WI38 (cell line): ENCODE results near the gene C5AR1.
"Not testable (repeated sequence)": the region's sequence is repeated elsewhere in the genome, so short reads cannot be mapped to it uniquely, and the experiment has no call there.

Experiments used
- H3K4me3 ChIP-seq: 2 replicates; pipeline ENCODE4 v1.5.1; 2011; ENCODE audit warnings: low read depth, mild to moderate bottlenecking, control low read depth, low read length
- CTCF ChIP-seq: IDR thresholded peaks from 2 replicates; pipeline ENCODE4 v1.5.1; 2012; ENCODE audit warnings: low read depth, mild to moderate bottlenecking, control low read depth, low read length

Gene C5AR1

GRCh38 chr19:47322058-47322457 is 12.4 kb downstream of the C5AR1 start:
- H3K4me3 ChIP-seq = no peak overlapping the region
- TF ChIP-seq CTCF = no peak

- no peak overlapping the region for H3K4me3 ChIP-seq
- no peak for TF ChIP-seq CTCF
These were observed 13.7 kb downstream of the C5AR1 start for GRCh38 chr19:47323409-47323808.

GRCh38 chr19:47323872-47324271 is 14.2 kb downstream of the C5AR1 start:
- no peak overlapping the region for H3K4me3 ChIP-seq
- TF ChIP-seq CTCF = no peak

- no peak overlapping the region for H3K4me3 ChIP-seq
- no peak for TF ChIP-seq CTCF
These were observed 14.8 kb downstream of the C5AR1 start for GRCh38 chr19:47324502-47324901.

- TF ChIP-seq CTCF = no peak
- 0 out of 2 replicates have a peak overlapping the region, but pooled peaks have one; percentile 20 for H3K4me3 ChIP-seq
These were observed 20.8 kb downstream of the C5AR1 start for GRCh38 chr19:47330466-47330869.

- H3K4me3 ChIP-seq = no peak overlapping the region
- no peak for TF ChIP-seq CTCF
These were observed 21.8 kb downstream of the C5AR1 start for GRCh38 chr19:47331490-47331889.

- no peak for TF ChIP-seq CTCF
- H3K4me3 ChIP-seq = no peak within 1 kb of the TSS
These were observed 22.4 kb downstream of the C5AR1 start, which contains the start of gene C5AR2 for GRCh38 chr19:47331931-47332547. Gene C5AR2 (plus strand): TSS chr19:47332175. CDS start chr19:47340800, 8,625 bp downstream.

- H3K4me3 ChIP-seq = not testable (repeated sequence)
These were observed 27.4 kb downstream of the C5AR1 start for GRCh38 chr19:47336765-47337718.
